Measurements from ENCODE around the gene AADACL3.

DNA sequence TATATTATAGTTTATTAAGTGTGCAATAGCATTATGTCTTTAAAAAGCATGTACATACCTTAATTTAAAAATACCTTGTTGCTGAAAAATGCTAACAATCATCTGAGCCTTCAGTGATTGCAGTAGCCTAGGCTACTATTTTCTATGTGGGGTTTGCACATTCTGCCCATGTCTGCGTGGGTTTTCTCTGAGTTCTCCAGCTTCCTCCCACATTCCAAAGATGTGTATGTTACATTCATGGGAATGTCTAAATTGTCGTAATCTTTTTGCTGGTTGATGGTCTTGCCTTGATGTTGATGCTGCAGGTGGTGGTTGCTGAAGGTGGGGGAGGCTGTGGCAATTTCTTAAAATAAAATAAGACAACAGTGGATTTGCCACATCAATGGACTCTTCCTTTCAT lies 12.5 kb downstream of the AADACL3 start:
- TF ChIP-seq, protein P1, sequence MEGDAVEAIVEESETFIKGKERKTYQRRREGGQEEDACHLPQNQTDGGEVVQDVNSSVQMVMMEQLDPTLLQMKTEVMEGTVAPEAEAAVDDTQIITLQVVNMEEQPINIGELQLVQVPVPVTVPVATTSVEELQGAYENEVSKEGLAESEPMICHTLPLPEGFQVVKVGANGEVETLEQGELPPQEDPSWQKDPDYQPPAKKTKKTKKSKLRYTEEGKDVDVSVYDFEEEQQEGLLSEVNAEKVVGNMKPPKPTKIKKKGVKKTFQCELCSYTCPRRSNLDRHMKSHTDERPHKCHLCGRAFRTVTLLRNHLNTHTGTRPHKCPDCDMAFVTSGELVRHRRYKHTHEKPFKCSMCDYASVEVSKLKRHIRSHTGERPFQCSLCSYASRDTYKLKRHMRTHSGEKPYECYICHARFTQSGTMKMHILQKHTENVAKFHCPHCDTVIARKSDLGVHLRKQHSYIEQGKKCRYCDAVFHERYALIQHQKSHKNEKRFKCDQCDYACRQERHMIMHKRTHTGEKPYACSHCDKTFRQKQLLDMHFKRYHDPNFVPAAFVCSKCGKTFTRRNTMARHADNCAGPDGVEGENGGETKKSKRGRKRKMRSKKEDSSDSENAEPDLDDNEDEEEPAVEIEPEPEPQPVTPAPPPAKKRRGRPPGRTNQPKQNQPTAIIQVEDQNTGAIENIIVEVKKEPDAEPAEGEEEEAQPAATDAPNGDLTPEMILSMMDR (IDR thresholded peaks at IDR 0.05; ENCODE audit: insufficient read depth, low read depth, low read length), result no peak
- TF ChIP-seq EZH2 (IDR thresholded peaks at IDR 0.05; ENCODE audit: insufficient read depth, low read length), result no peak

All from astrocyte (in vitro differentiated cells and primary cell).